SKM-1 treated with dmso at 0.1 percent for 144 hours (cell line): ENCODE data around the gene WASHC3.
"Not testable (repeated sequence)": the region's sequence is repeated elsewhere in the genome, so short reads cannot be mapped to it uniquely, and the experiment has no call there.

Experiments
- DNase-seq: peaks from one replicate; lab custom pipeline; 2025; ENCODE audit not compliant: unreplicated experiment; lab: John Stamatoyannopoulos, UW

The WASHC3 gene

DNA sequence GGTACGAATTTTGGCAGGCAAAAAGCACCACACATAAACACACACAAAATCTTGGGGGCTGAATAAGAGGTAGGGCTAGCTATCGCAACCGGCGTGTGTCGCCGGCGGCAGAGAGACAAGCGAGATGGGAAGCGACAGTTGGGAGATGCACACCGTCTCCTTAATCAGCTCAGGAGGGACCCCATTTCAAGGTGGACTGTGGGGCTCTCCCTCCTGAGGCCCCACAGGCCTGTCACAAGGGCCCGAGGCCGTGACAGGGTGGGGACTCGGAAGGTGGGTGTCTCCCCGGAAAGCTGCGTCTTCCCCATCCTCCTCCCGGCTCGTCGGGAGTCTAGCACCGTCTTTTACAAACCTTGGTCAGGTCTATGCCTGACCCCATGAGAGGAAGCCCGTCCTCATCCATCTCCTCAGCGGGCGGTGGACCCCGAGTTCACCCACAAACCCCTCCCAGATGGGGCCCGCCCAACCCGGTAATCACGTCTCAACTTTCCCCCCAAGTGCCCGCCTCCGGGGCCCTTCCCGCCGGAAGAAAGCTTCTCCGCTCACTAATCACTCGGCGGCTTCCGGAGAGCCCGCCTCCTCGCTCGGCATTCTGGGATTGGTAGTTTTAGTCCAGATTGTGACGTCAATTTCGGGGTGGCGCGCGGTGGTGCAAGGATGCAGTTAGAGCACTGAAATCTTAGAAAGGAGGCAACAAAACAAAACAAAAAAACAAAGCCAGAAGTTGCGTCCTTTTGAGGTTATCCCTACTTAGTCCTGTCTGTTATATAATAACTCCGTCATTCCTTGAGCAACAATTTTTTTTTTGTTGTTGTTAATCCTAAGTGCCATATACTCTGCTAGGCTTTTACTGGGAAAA lies at the start of gene WASHC3:
Gene WASHC3 (minus strand): TSS at position 432 of the 859 bp plus-strand sequence. CDS start 29 bp downstream, at position 403.
- peak; percentile 53 for DNase-seq

DNA sequence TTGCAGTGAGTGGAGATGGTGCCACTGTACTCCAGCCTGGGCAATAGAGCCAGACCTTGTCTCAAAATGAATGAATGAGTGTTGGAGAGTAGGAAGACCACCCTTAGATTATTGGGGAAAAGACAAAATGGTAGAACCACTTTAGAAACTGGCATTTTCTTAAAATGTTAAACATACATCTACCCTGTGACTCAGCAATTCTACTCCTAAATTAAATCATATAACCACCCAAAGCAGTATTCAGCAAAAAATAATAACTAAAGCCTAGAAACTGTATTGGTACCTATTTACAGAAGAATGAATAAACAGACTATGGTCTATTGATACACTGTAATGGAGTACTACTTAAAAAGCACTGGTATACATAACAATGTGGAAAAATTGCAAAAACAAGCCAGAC lies 49.0 kb upstream of the WASHC3 start:
- no peak for DNase-seq

DNA sequence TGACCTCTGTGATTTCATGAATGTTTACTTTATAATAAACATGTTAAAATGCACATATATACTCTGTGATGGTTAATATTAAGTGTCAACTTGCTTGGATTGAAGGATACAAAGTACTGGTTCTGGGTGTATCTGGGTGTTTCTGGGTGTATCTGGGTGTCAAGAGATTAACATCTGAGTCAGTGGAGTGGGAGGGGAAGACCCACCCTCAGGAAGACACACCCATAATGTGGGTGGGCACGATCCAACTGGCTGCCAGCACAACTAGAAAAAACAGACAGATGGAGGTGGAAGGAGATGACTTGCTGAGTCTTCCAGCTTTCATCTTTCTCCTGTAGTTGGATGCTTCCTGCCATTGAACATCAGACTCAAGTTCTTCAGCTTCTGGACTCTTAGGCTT lies 46.2 kb upstream of the WASHC3 start:
- no peak for DNase-seq

DNA sequence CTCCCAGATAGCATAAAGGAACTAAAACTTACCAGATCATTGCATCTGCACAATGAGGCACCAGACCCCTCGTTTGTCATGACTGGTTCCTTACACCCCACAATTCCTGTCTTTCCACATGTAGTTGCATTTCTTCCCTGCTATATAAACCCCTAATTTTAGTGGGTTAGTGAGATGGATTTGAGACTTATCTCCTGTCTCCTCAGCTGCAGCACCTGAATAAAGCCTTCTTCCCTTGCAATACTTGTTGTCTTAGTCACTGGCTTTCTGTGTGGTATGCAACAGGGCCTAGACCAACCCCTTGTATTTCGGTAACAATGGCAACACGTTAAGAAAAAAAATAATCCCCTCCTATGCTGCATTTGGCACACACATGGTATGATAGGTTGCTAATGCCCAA lies 45.1 kb upstream of the WASHC3 start:
- no peak for DNase-seq

GRCh38 chr12:102096855-102097254 lies 35.1 kb upstream of the WASHC3 start:
- no peak for DNase-seq

- peak; percentile 4 for DNase-seq
Measured at GRCh38 chr12:102095677-102096263, 34.0 kb upstream of the WASHC3 start.

GRCh38 chr12:102093319-102093718 lies 31.5 kb upstream of the WASHC3 start:
- no peak for DNase-seq

- not testable (repeated sequence) for DNase-seq
Measured at GRCh38 chr12:102089228-102089835, 27.5 kb upstream of the WASHC3 start.

GRCh38 chr12:102080842-102081241 lies 19.1 kb upstream of the WASHC3 start:
- DNase-seq, result no peak

DNA sequence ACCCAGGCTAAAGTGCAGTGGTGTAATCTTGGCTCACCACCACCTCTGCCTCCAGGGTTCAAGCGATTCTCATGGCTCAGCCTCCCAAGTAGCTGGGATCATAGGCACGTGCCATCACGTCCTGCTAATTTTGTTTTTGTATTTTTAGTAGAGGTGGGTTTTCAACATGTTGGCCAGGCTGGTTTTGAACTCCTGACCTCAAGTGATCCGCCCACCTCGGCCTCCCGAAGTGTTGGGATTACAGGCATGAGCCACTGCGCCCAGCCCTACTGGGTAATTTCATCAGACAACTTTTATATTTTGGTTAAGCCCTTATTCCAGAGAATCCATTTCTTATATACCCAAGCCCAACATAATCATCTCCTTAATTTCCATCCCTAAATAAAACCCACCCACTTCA lies 10.3 kb upstream of the WASHC3 start:
- not testable (repeated sequence) for DNase-seq

DNA sequence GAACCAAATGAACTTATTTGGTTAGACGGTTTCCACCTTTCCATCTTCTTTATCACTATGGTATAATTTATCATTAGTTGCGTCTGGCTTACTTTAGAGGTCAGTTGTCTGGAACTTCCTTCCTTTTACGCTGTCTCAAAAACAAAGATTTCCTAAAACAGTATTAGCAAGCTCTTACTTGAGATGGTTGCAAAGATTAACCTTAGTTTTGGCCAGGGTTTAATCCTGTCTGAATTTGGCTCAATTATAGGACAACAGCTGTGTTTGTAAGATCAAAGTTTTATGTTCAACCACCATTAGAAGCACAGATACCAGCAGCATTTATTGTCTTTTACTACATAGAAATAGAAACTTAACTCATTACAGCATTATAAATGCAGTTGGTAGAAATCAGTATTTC lies 7.9 kb upstream of the WASHC3 start:
- DNase-seq, result no peak

DNA sequence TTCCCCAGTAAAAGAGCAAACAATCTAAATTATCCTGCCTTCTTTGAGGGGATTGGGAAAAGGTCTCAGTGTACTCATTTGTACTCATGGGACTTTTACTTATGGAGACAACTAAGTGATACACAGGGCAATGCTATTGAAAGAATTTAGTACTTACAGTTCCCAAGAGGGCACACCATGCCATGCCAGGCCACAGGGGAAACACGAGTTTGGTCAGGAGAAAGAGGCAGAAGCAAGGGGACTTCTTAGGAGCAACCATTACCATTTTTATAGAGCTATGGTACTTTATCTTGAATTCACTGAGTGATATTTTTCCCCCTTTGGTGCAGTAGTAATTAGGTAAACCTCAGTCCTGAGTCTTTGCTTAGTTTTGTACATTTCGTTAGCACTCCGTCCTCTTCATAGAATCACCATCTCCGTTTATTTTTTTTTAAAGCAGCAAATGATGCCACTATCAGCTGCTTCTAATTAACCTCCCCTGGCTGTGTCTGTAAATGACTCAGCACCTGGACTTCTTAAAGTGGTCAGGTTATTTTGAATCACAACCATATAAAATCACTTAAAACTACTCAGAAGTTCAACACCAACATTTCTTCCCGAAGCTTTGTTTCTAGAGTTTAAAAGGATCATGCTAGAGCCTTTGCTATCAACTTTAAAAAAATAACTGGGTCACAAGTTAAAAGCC lies 5.9 kb upstream of the WASHC3 start:
- no peak for DNase-seq

GRCh38 chr12:102064476-102064875 lies 2.7 kb upstream of the WASHC3 start:
- no peak for DNase-seq

DNA sequence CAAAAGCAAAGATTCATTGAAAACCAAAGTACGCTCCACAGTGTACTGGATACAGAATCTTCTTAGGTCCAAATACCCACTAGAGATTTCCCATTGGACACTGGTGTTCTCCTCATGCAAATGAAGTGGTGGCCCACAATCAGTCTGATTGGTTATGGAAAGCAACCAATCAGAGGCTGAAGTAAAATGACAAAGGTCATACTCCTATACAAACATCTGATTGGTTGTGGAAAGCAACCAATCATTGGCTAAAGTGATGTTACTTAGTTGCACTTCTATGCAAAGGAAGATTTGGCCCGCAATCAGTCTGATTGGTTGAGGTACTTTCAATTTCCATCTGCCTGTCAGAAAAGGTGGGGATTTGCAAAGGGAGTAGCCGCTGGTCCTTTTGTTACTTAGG lies 1.3 kb upstream of the WASHC3 start:
- no peak for DNase-seq

DNA sequence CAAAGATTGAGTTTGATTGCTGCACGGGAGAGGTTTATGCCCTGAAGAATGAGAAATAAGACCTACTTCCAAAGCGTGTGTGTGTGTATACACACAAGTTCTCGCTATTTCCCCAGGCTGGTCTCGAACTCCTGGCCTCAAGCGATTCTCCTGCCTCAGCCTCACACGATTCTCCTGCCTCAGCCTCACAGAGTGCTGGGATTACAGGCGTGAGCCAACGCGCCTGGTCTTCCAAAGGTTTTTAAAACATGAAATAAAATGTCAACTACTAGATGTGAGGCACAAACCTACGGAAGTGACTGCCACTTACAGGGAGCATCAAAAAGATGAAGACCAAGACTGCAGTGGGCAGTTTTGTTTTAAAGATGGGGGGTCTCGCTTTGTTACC lies 622 bp upstream of the WASHC3 start:
- no peak for DNase-seq

DNA sequence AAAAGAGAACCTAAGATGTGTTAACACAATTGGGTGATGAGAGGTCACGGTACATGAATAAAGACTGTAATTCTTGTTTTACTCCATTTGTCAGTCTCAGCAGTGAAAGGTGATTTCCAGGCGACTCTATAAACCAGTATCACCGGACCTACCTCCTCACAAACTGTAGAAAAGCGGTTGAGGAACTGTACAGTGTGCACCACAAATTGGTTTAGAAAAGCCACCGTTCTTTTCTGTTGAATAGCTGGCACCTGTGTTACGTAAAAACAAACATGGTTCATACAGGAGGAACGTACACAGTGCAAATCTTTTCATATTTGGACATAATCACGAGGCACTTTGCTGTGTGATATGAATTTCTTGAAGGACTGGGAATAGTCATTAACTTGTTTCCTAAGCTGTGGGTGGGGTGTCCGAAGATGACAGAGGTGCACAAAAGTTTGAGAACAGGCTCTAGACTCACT lies 663 bp downstream of the WASHC3 start:
- no peak for DNase-seq

- no peak for DNase-seq
Measured at GRCh38 chr12:102059343-102059742, 2.4 kb downstream of the WASHC3 start.

GRCh38 chr12:102054345-102054744 lies 7.4 kb downstream of the WASHC3 start:
- DNase-seq, result no peak

GRCh38 chr12:102053062-102053349 lies 8.8 kb downstream of the WASHC3 start:
- DNase-seq, result no peak

GRCh38 chr12:102052192-102053061 lies 9.4 kb downstream of the WASHC3 start:
- no peak for DNase-seq
